HepG2 (cell line): Measurements from ENCODE around the gene BST1.

Experiments
- ARNT ChIP-seq: fragments of 450-650 bp; IDR thresholded peaks from 2 replicates; pipeline ENCODE4 v1.6.1; 2017
- FIP1L1 ChIP-seq: fragments of 200-400 bp; formaldehyde crosslinking; IDR thresholded peaks from 2 replicates; pipeline ENCODE4 v1.6.1; 2018; ENCODE audit warnings: low read depth, mild to moderate bottlenecking, low read length, moderate library complexity, borderline replicate concordance; ENCODE audit not compliant: insufficient read depth
- FOXJ3 ChIP-seq: sonication (generic); formaldehyde crosslinking; IDR thresholded peaks from 2 replicates; pipeline ENCODE4 v1.4.0; 2020; ENCODE audit warnings: missing genetic modification reagents, mild to moderate bottlenecking, borderline replicate concordance
- POLR2AphosphoS5 ChIP-seq: IDR thresholded peaks from 2 replicates; pipeline ENCODE4 v1.6.1; 2012; ENCODE audit warnings: low read depth, low read length
- TF ChIP-seq, protein P1 (sequence below): sonication (generic); formaldehyde crosslinking; IDR thresholded peaks from 2 replicates; pipeline ENCODE4 v1.5.0; 2020; ENCODE audit warnings: mild to moderate bottlenecking, missing genetic modification reagents, moderate library complexity
- TF ChIP-seq, protein P2 (sequence below): sonication (generic); formaldehyde crosslinking; IDR thresholded peaks from 2 replicates; pipeline ENCODE4 v1.8.0; 2022; ENCODE audit warnings: missing genetic modification reagents, mild to moderate bottlenecking, moderate library complexity, borderline replicate concordance

DNA sequence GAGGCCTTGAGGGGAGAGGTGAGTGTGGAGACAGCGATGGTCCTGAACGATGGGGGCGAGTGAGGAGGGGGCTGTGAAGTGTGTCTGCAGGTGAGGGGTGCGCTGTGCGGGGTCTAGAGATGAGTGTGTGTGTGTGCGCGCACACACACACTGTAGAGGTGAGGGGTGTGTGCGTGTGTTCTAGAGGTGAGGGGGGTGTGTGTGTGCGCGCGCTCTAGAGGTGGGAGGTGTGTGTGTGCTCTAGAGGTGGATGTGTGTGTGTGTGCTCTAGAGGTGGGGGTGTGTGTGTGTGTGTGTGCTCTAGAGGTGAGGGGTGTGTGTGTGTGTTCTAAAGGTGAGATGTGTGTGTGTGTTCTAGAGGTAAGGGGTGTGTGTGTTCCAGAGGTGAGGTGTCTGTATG, 574 bp downstream of the BST1 start:
- no peak for TF ChIP-seq POLR2AphosphoS5
- TF ChIP-seq, protein P1, sequence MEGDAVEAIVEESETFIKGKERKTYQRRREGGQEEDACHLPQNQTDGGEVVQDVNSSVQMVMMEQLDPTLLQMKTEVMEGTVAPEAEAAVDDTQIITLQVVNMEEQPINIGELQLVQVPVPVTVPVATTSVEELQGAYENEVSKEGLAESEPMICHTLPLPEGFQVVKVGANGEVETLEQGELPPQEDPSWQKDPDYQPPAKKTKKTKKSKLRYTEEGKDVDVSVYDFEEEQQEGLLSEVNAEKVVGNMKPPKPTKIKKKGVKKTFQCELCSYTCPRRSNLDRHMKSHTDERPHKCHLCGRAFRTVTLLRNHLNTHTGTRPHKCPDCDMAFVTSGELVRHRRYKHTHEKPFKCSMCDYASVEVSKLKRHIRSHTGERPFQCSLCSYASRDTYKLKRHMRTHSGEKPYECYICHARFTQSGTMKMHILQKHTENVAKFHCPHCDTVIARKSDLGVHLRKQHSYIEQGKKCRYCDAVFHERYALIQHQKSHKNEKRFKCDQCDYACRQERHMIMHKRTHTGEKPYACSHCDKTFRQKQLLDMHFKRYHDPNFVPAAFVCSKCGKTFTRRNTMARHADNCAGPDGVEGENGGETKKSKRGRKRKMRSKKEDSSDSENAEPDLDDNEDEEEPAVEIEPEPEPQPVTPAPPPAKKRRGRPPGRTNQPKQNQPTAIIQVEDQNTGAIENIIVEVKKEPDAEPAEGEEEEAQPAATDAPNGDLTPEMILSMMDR (CRISPR knock-in tag) = no peak
- TF ChIP-seq, protein P2, sequence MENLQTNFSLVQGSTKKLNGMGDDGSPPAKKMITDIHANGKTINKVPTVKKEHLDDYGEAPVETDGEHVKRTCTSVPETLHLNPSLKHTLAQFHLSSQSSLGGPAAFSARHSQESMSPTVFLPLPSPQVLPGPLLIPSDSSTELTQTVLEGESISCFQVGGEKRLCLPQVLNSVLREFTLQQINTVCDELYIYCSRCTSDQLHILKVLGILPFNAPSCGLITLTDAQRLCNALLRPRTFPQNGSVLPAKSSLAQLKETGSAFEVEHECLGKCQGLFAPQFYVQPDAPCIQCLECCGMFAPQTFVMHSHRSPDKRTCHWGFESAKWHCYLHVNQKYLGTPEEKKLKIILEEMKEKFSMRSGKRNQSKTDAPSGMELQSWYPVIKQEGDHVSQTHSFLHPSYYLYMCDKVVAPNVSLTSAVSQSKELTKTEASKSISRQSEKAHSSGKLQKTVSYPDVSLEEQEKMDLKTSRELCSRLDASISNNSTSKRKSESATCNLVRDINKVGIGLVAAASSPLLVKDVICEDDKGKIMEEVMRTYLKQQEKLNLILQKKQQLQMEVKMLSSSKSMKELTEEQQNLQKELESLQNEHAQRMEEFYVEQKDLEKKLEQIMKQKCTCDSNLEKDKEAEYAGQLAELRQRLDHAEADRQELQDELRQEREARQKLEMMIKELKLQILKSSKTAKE (CRISPR knock-in tag) = no peak
- TF ChIP-seq ARNT = no peak
- no peak for TF ChIP-seq FIP1L1
- no peak for TF ChIP-seq FOXJ3
